ENCODE measurements around the gene CAMK1D. TPM values are rescaled to one million over a fixed set of nuclear protein-coding genes. Genes with fewer than 3 reads are reported as not detected.

Gene CAMK1D
- total RNA-seq, 1 experiment from 2014 or later: 6.0 TPM

GRCh38 chr10:12319076-12319475 lies 30.3 kb upstream of the CAMK1D start:
- no peak overlapping the region for H3K27ac ChIP-seq
- peaks cover 4% of the 10 kb centered on the region; the same call in 1 of the 2 replicates for H3F3A ChIP-seq (ENCODE audit: insufficient read depth, low read depth)
- H3K4me1 ChIP-seq (replicated peaks; ENCODE audit: insufficient read depth): peaks cover 14% of the 10 kb centered on the region
- H3K27me3 ChIP-seq (ENCODE audit: insufficient read depth, low read depth): no peaks in the 10 kb centered on the region
- no peak for DNase-seq
- no peaks in the 10 kb centered on the region for H3K36me3 ChIP-seq (ENCODE audit: low read depth)
- H4K20me1 ChIP-seq (ENCODE audit: insufficient read depth): no peaks in the 10 kb centered on the region
- ChIA-PET POLR2A (ENCODE audit: unreplicated experiment) (no interaction called here), CTCF (no interaction called here)
- TF ChIP-seq EZH2 (IDR thresholded peaks at IDR 0.05; ENCODE audit: low read depth) (no peak), CTCF (conservative IDR thresholded peaks at IDR 0.05) (no peak)
- intact Hi-C loops (cut with micrococcal nuclease; ENCODE audit: unreplicated experiment): no loop called here
- no TSS peak for BruUV-seq (replicated peaks)
- H3K79me2 ChIP-seq (ENCODE audit: low read depth): no peaks in the 10 kb centered on the region
- H3K9me2 ChIP-seq (ENCODE audit: insufficient read depth): no peaks in the 10 kb centered on the region
- no peak overlapping the region for H3K4me3 ChIP-seq
- no peak overlapping the region for H2AFZ ChIP-seq
- no peak overlapping the region for H3K4me2 ChIP-seq
- no peaks in the 10 kb centered on the region for H3K9me3 ChIP-seq (ENCODE audit: insufficient read depth, low read depth)

GRCh38 chr10:12320892-12321291 lies 28.5 kb upstream of the CAMK1D start:
- intact Hi-C loops (cut with micrococcal nuclease; ENCODE audit: unreplicated experiment): no loop called here
- peaks cover 4% of the 10 kb centered on the region; the same call in 1 of the 2 replicates for H3F3A ChIP-seq (ENCODE audit: insufficient read depth, low read depth)
- H2AFZ ChIP-seq: no peak overlapping the region
- BruUV-seq (replicated peaks): no TSS peak
- H3K9me2 ChIP-seq (ENCODE audit: insufficient read depth): no peaks in the 10 kb centered on the region
- ChIA-PET CTCF (no interaction called here), POLR2A (ENCODE audit: unreplicated experiment) (interaction anchor here (1.2 kb wide), 1 partner anchor 12 kb away, joined by 3 read pairs; no protein-coding TSS in a partner anchor)
- no peaks in the 10 kb centered on the region for H4K20me1 ChIP-seq (ENCODE audit: insufficient read depth)
- no peak for TF ChIP-seq EZH2 (IDR thresholded peaks at IDR 0.05; ENCODE audit: low read depth)
- TF ChIP-seq CTCF (conservative IDR thresholded peaks at IDR 0.05): no peak
- no peak for DNase-seq
- H3K9me3 ChIP-seq (ENCODE audit: insufficient read depth, low read depth): no peaks in the 10 kb centered on the region
- no peak overlapping the region for H3K4me2 ChIP-seq
- H3K4me3 ChIP-seq: no peak overlapping the region
- peaks cover 14% of the 10 kb centered on the region for H3K4me1 ChIP-seq (replicated peaks; ENCODE audit: insufficient read depth)
- H3K27ac ChIP-seq: no peak overlapping the region
- H3K36me3 ChIP-seq (ENCODE audit: low read depth): no peaks in the 10 kb centered on the region
- H3K79me2 ChIP-seq (ENCODE audit: low read depth): no peaks in the 10 kb centered on the region
- no peaks in the 10 kb centered on the region for H3K27me3 ChIP-seq (ENCODE audit: insufficient read depth, low read depth)

DNA sequence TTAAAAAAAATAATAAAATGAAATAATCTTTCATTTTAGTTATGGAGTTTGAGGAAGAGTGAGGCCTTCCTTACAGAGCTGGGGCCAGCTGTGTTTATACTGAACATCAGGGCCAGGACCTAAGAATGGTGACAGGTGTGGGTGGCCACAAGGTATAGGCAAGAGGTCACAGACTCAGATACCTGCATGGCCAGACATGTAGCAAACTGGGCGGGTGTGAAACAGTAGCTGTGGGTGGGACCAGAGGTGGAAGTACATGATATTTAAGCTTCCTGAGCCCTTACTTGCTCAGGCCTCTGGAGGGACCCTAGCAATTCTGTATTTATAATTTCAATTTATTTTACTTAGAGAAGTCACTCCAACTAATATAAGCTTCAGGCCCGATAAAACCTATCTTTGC lies 27.7 kb upstream of the CAMK1D start:
- no peak for TF ChIP-seq CTCF (conservative IDR thresholded peaks at IDR 0.05)
- TF ChIP-seq EZH2 (IDR thresholded peaks at IDR 0.05; ENCODE audit: low read depth): no peak
- Histone ChIP-seq H4K20me1 (ENCODE audit: insufficient read depth) (no peaks in the 10 kb centered on the region), H3K9me2 (ENCODE audit: insufficient read depth) (no peaks in the 10 kb centered on the region), H2AFZ (no peak overlapping the region), H3F3A (ENCODE audit: insufficient read depth, low read depth) (peaks cover 4% of the 10 kb centered on the region; the same call in 1 of the 2 replicates), H3K4me2 (no peak overlapping the region; the same call in 1 of the 2 replicates), H3K36me3 (ENCODE audit: low read depth) (no peaks in the 10 kb centered on the region), H3K27me3 (ENCODE audit: insufficient read depth, low read depth) (no peaks in the 10 kb centered on the region), H3K79me2 (ENCODE audit: low read depth) (no peaks in the 10 kb centered on the region), H3K27ac (no peak overlapping the region), H3K9me3 (ENCODE audit: insufficient read depth, low read depth) (no peaks in the 10 kb centered on the region), H3K4me3 (no peak overlapping the region), H3K4me1 (replicated peaks; ENCODE audit: insufficient read depth) (peaks cover 14% of the 10 kb centered on the region)
- CTCF ChIA-PET: interaction anchor here (0.6 to 1.1 kb wide), 2 partner anchors 302 to 335 kb away, joined by 3 to 4 read pairs; no protein-coding TSS in a partner anchor
- DNase-seq: peak; percentile 68 to 83
- BruUV-seq (replicated peaks): no TSS peak
- intact Hi-C loops (cut with micrococcal nuclease; ENCODE audit: unreplicated experiment): no loop called here
- POLR2A ChIA-PET (ENCODE audit: unreplicated experiment): interaction anchor here (1.2 kb wide), 1 partner anchor 12 kb away, joined by 3 read pairs; no protein-coding TSS in a partner anchor

Data from PC-9 (cell line).